Left ventricle myocardium inferior (tissue), 1 donor: ENCODE results near the gene LOXL4. TPM values are rescaled to one million over a fixed set of nuclear protein-coding genes. Genes with fewer than 3 reads are reported as not detected.

Source experiments
- DNase-seq: peaks from one replicate; pipeline ENCODE4 v3.0.0-alpha.2; 2020
- H3K27ac ChIP-seq: fragments of 200-600 bp; replicated peaks from 2 replicates; pipeline ENCODE4 v1.8.0; 2021
- H3K27me3 ChIP-seq: fragments of 200-600 bp; 2 replicates; pipeline ENCODE4 v1.8.0; 2021; ENCODE audit warnings: low read depth
- H3K36me3 ChIP-seq: fragments of 200-600 bp; 2 replicates; pipeline ENCODE4 v1.8.0; 2021
- H3K4me1 ChIP-seq: fragments of 200-600 bp; 2 replicates; pipeline ENCODE4 v1.8.0; 2021
- H3K4me3 ChIP-seq: fragments of 200-600 bp; 2 replicates; pipeline ENCODE4 v1.8.0; 2021; ENCODE audit warnings: mild to moderate bottlenecking, moderate library complexity
- H3K9me3 ChIP-seq: fragments of 200-600 bp; replicated peaks from 2 replicates; pipeline ENCODE4 v1.8.0; 2021
- CTCF ChIP-seq: fragments of 200-600 bp; IDR thresholded peaks from 2 replicates; pipeline ENCODE4 v1.8.0; 2021; ENCODE audit warnings: antibody characterized with exemption, mild to moderate bottlenecking, borderline replicate concordance
- intact Hi-C: fragments of 100-400 bp; cut with micrococcal nuclease; formaldehyde crosslinking; loops from one replicate; pipeline ENCODE4 v1.11.0; 2022
- total RNA-seq: library from RNA; stranded (reverse); fragmentation: NEBNext Ultra II Directional; extraction: Animal tissue kit (Norgen Biotek cat#: 25700); gene quantifications from one replicate; pipeline ENCODE4 v1.2.1, GENCODE V29; 2021
- donor health status: DM: no; HTN: yes; CAD: no; lungs with severe emphysema.

Gene LOXL4
- total RNA-seq, 1 donor from 2014 or later = 1.4 TPM

GRCh38 chr10:98294270-98294627, 26.3 kb upstream of the LOXL4 start:
- Histone ChIP-seq H3K27me3 (peaks cover 12% of the 10 kb centered on the region), H3K36me3 (no peaks in the 10 kb centered on the region), H3K27ac (no peak overlapping the region), H3K9me3 (no peaks in the 10 kb centered on the region), H3K4me3 (no peak overlapping the region), H3K4me1 (peaks cover 41% of the 10 kb centered on the region)
- intact Hi-C loops = no loop called here
- no peak for TF ChIP-seq CTCF
- no peak for DNase-seq

- Histone ChIP-seq H3K4me3 (no peak overlapping the region), H3K27ac (no peak overlapping the region)
- peak; percentile 39 for DNase-seq
These were observed 25.7 kb upstream of the LOXL4 start for GRCh38 chr10:98293550-98294269.

GRCh38 chr10:98292971-98293370, 25.0 kb upstream of the LOXL4 start:
- TF ChIP-seq CTCF = no peak
- intact Hi-C loops = no loop called here
- H3K27ac ChIP-seq = no peak overlapping the region

More at GRCh38 chr10:98293550-98294269, 25.7 kb upstream of the LOXL4 start:
- Histone ChIP-seq H3K36me3 (no peaks in the 10 kb centered on the region), H3K9me3 (no peaks in the 10 kb centered on the region), H3K27me3 (peaks cover 12% of the 10 kb centered on the region), H3K4me1 (peaks cover 41% of the 10 kb centered on the region)
- TF ChIP-seq CTCF = no peak
- intact Hi-C loops = no loop called here

GRCh38 chr10:98289802-98290209, 21.8 kb upstream of the LOXL4 start:
- H3K27me3 ChIP-seq = peaks cover 6% of the 10 kb centered on the region
- no peak overlapping the region for H3K27ac ChIP-seq
- no peak for DNase-seq
- intact Hi-C loops = no loop called here
- H3K4me1 ChIP-seq = peaks cover 24% of the 10 kb centered on the region
- H3K36me3 ChIP-seq = no peaks in the 10 kb centered on the region
- TF ChIP-seq CTCF = no peak
- no peaks in the 10 kb centered on the region for H3K9me3 ChIP-seq
- H3K4me3 ChIP-seq = no peak overlapping the region

More at GRCh38 chr10:98292971-98293370, 25.0 kb upstream of the LOXL4 start:
- Histone ChIP-seq H3K36me3 (no peaks in the 10 kb centered on the region), H3K4me3 (no peak overlapping the region), H3K4me1 (peaks cover 41% of the 10 kb centered on the region), H3K27me3 (peaks cover 12% of the 10 kb centered on the region), H3K9me3 (no peaks in the 10 kb centered on the region)
- DNase-seq = no peak

GRCh38 chr10:98287321-98287720, 19.3 kb upstream of the LOXL4 start:
- no peak for DNase-seq
- no peaks in the 10 kb centered on the region for H3K4me1 ChIP-seq
- no peak for TF ChIP-seq CTCF
- H3K4me3 ChIP-seq = no peak overlapping the region
- H3K36me3 ChIP-seq = no peaks in the 10 kb centered on the region
- H3K27ac ChIP-seq = no peak overlapping the region
- intact Hi-C loops = no loop called here
- H3K27me3 ChIP-seq = peaks cover 24% of the 10 kb centered on the region
- H3K9me3 ChIP-seq = no peaks in the 10 kb centered on the region
